ENCODE measurements around the gene COL4A2.

The COL4A2 gene

GRCh38 chr13:110549795-110550160 is 242.7 kb downstream of the COL4A2 start:
- DNase-seq: no peak

GRCh38 chr13:110551284-110551683 is 244.2 kb downstream of the COL4A2 start:
- DNase-seq: no peak

- no peak for DNase-seq
Measured at GRCh38 chr13:110552767-110553166, 245.7 kb downstream of the COL4A2 start.

GRCh38 chr13:110553417-110553816 is 246.3 kb downstream of the COL4A2 start:
- no peak for DNase-seq

- DNase-seq: no peak
Measured at GRCh38 chr13:110554227-110554836, 247.2 kb downstream of the COL4A2 start.

GRCh38 chr13:110554946-110555345 is 247.9 kb downstream of the COL4A2 start:
- no peak for DNase-seq

GRCh38 chr13:110555601-110556223 is 248.6 kb downstream of the COL4A2 start:
- no peak for DNase-seq

GRCh38 chr13:110556224-110556606 is 249.1 kb downstream of the COL4A2 start:
- no peak for DNase-seq

- no peak for DNase-seq
Measured at GRCh38 chr13:110557082-110557481, 250.0 kb downstream of the COL4A2 start.

GRCh38 chr13:110557610-110558305 is 250.7 kb downstream of the COL4A2 start:
- no peak for DNase-seq

GRCh38 chr13:110559429-110559943 is 252.4 kb downstream of the COL4A2 start:
- DNase-seq: no peak

GRCh38 chr13:110559986-110560385 is 252.9 kb downstream of the COL4A2 start:
- DNase-seq: no peak

GRCh38 chr13:110560601-110561343 is 253.7 kb downstream of the COL4A2 start:
- DNase-seq: peak; percentile 25

GRCh38 chr13:110561344-110562035 is 254.4 kb downstream of the COL4A2 start, which contains the start of gene RAB20:
Gene RAB20, minus strand, starts transcription at chr13:110561722. Its CDS starts 203 bp downstream, at chr13:110561519.
- DNase-seq: peak; percentile 39

- peak; percentile 8 for DNase-seq
Measured at GRCh38 chr13:110562036-110562597, 255.0 kb downstream of the COL4A2 start.

Data from central memory CD4-positive, alpha-beta T cell (primary cell).